Neural cell (in vitro differentiated cells): ENCODE measurements around the gene TMEM220. TPM values are rescaled to one million over a fixed set of nuclear protein-coding genes. Genes with fewer than 3 reads are reported as not detected.

Experiments
- H2AFZ ChIP-seq: fragments of 200-600, 300-800 bp; sonication (generic), shearing (Covaris generic); 2 replicates; pipeline ENCODE4 v1.6.0; 2014; ENCODE audit warnings: low read depth, mild to moderate bottlenecking, antibody characterized with exemption, low read length, moderate library complexity
- H3F3A ChIP-seq: fragments of 200-600 bp; shearing (Covaris generic); 2 replicates; pipeline ENCODE4 v1.6.1; 2016; ENCODE audit warnings: mild to moderate bottlenecking, moderate library complexity, mixed read lengths, antibody characterized with exemption, low read length; ENCODE audit not compliant: insufficient read depth, poor library complexity, severe bottlenecking
- H3K27ac ChIP-seq: fragments of 200-600, 300-800 bp; sonication (generic), shearing (Covaris generic); 2 replicates; pipeline ENCODE4 v1.5.1; 2014; ENCODE audit warnings: mild to moderate bottlenecking, low read length, moderate library complexity
- H3K27me3 ChIP-seq: fragments of 300-800, 200-600 bp; sonication (generic), shearing (Covaris generic); 2 replicates; pipeline ENCODE4 v1.6.0; 2014; ENCODE audit warnings: mild to moderate bottlenecking, low read depth, low read length, moderate library complexity; ENCODE audit not compliant: insufficient read depth
- H3K36me3 ChIP-seq: fragments of 300-800, 200-600 bp; sonication (generic), shearing (Covaris generic); 2 replicates; pipeline ENCODE4 v1.5.1; 2014; ENCODE audit warnings: mild to moderate bottlenecking, antibody characterized with exemption, low read length, moderate library complexity; ENCODE audit not compliant: insufficient read depth
- H3K4me2 ChIP-seq: fragments of 300-800, 200-600 bp; sonication (generic), shearing (Covaris generic); 2 replicates; pipeline ENCODE4 v1.6.0; 2014; ENCODE audit warnings: mild to moderate bottlenecking, low read length
- H3K4me3 ChIP-seq: fragments of 300-800, 200-600 bp; sonication (generic), shearing (Covaris generic); 2 replicates; pipeline ENCODE4 v1.5.1; 2014; ENCODE audit warnings: mild to moderate bottlenecking, low read length, moderate library complexity
- H3K79me2 ChIP-seq: fragments of 200-600 bp; shearing (Covaris generic); replicated peaks from 2 replicates; pipeline ENCODE4 v1.6.0; 2014; ENCODE audit warnings: mild to moderate bottlenecking, low read length, moderate library complexity; ENCODE audit not compliant: insufficient read depth
- H3K9ac ChIP-seq: fragments of 300-800, 200-600 bp; sonication (generic), shearing (Covaris generic); 2 replicates; pipeline ENCODE4 v1.6.1; 2016; ENCODE audit warnings: mild to moderate bottlenecking, low read length, mixed read lengths
- H3K9me2 ChIP-seq: fragments of 200-600 bp; shearing (Covaris generic); 2 replicates; pipeline ENCODE4 v1.6.1; 2016; ENCODE audit warnings: mild to moderate bottlenecking, low read length, mixed read lengths; ENCODE audit not compliant: insufficient read depth
- H3K9me3 ChIP-seq: fragments of 200-600, 300-800 bp; sonication (generic), shearing (Covaris generic); 2 replicates; pipeline ENCODE4 v1.6.1; 2016; ENCODE audit warnings: mild to moderate bottlenecking, mixed run types, low read length, moderate library complexity, mixed read lengths
- H4K20me1 ChIP-seq: fragments of 200-600 bp; shearing (Covaris generic); 2 replicates; pipeline ENCODE4 v1.6.1; 2016; ENCODE audit warnings: mild to moderate bottlenecking, mixed run types; ENCODE audit not compliant: insufficient read depth
- EP300 ChIP-seq: fragments of 450-650 bp; conservative IDR thresholded peaks from 2 replicates; pipeline ENCODE4 v1.6.1; 2014; ENCODE audit warnings: antibody characterized with exemption, mild to moderate bottlenecking, moderate library complexity; ENCODE audit not compliant: poor library complexity, severe bottlenecking
- EZH2 ChIP-seq: fragments of 200-600, 300-800 bp; shearing (Covaris generic), sonication (generic); IDR thresholded peaks from 2 replicates; pipeline ENCODE4 v1.6.1; 2014; ENCODE audit warnings: antibody characterized with exemption, low read length, borderline replicate concordance, mild to moderate bottlenecking; ENCODE audit not compliant: insufficient read depth, poor library complexity, severe bottlenecking
- MXI1 ChIP-seq: fragments of 450-650 bp; conservative IDR thresholded peaks from 2 replicates; pipeline ENCODE4 v1.6.1; 2014; ENCODE audit warnings: antibody characterized with exemption, mild to moderate bottlenecking; ENCODE audit not compliant: poor library complexity, severe bottlenecking
- POLR2AphosphoS5 ChIP-seq: IDR thresholded peaks from 2 replicates; pipeline ENCODE4 v1.6.1; 2012
- RAD21 ChIP-seq: fragments of 450-650 bp; conservative IDR thresholded peaks from 2 replicates; pipeline ENCODE4 v1.6.1; 2014; ENCODE audit warnings: antibody characterized with exemption, mild to moderate bottlenecking, moderate library complexity
- SMC3 ChIP-seq: fragments of 450-650 bp; conservative IDR thresholded peaks from 2 replicates; pipeline ENCODE4 v1.6.1; 2014; ENCODE audit warnings: antibody characterized with exemption, mild to moderate bottlenecking, moderate library complexity; ENCODE audit not compliant: poor library complexity
- TAF1 ChIP-seq: IDR thresholded peaks from 2 replicates; pipeline ENCODE4 v1.6.1; 2012; ENCODE audit warnings: low read depth
- polyA plus RNA-seq: library from polyadenylated mRNA; depleted of rRNA; stranded (reverse); fragments of >200 nt; gene quantifications from 2 replicates; pipeline ENCODE4 v1.2.3, GENCODE V29; 2014
- TF ChIP-seq, protein P1 (sequence below): fragments of 450-650 bp; IDR thresholded peaks from 2 replicates; pipeline ENCODE4 v1.5.1; 2014; ENCODE audit warnings: antibody characterized with exemption, mild to moderate bottlenecking, moderate library complexity; ENCODE audit not compliant: poor library complexity, severe bottlenecking
- TF ChIP-seq, protein P2 (sequence below): IDR thresholded peaks from 2 replicates; pipeline ENCODE4 v1.6.1; 2012; ENCODE audit warnings: borderline replicate concordance

The TMEM220 gene
- polyA plus RNA-seq, 1 donor from 2014 or later = not detected

DNA sequence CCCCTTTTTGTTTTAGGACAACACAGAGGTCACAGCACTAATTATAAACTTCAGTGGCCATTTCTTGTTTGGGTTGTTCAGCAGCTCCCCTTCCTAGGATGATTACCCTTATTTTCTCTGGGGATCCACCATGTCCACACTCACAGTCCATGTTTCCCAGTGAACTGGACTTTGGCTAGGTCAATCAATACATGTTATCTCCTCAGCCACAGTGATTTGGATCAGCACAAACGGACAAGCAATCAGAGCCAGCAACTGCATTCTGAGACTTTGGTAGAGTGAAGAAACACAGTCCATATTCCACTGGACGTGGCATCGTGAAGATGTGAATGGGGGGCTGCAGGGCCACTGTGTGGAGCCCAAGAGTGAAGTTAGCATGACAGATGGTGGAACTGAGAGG is 4.6 kb downstream of the TMEM220 start:
- Histone ChIP-seq H3K27ac (no peak overlapping the region), H3K79me2 (no peaks in the 10 kb centered on the region), H3K9me3 (no peaks in the 10 kb centered on the region), H3K27me3 (peaks cover 10% of the 10 kb centered on the region), H3K9me2 (no peaks in the 10 kb centered on the region), H2AFZ (no peak overlapping the region), H3K36me3 (no peaks in the 10 kb centered on the region), H3K4me2 (no peak overlapping the region), H3K9ac (no peak overlapping the region), H4K20me1 (no peaks in the 10 kb centered on the region), H3K4me3 (no peak overlapping the region), H3F3A (no peaks in the 10 kb centered on the region)
- TF ChIP-seq TAF1 (no peak), POLR2AphosphoS5 (no peak), RAD21 (no peak), SMC3 (no peak), EZH2 (no peak), MXI1 (no peak), EP300 (no peak)
- TF ChIP-seq, protein P1, sequence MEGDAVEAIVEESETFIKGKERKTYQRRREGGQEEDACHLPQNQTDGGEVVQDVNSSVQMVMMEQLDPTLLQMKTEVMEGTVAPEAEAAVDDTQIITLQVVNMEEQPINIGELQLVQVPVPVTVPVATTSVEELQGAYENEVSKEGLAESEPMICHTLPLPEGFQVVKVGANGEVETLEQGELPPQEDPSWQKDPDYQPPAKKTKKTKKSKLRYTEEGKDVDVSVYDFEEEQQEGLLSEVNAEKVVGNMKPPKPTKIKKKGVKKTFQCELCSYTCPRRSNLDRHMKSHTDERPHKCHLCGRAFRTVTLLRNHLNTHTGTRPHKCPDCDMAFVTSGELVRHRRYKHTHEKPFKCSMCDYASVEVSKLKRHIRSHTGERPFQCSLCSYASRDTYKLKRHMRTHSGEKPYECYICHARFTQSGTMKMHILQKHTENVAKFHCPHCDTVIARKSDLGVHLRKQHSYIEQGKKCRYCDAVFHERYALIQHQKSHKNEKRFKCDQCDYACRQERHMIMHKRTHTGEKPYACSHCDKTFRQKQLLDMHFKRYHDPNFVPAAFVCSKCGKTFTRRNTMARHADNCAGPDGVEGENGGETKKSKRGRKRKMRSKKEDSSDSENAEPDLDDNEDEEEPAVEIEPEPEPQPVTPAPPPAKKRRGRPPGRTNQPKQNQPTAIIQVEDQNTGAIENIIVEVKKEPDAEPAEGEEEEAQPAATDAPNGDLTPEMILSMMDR = no peak
- TF ChIP-seq, protein P2, sequence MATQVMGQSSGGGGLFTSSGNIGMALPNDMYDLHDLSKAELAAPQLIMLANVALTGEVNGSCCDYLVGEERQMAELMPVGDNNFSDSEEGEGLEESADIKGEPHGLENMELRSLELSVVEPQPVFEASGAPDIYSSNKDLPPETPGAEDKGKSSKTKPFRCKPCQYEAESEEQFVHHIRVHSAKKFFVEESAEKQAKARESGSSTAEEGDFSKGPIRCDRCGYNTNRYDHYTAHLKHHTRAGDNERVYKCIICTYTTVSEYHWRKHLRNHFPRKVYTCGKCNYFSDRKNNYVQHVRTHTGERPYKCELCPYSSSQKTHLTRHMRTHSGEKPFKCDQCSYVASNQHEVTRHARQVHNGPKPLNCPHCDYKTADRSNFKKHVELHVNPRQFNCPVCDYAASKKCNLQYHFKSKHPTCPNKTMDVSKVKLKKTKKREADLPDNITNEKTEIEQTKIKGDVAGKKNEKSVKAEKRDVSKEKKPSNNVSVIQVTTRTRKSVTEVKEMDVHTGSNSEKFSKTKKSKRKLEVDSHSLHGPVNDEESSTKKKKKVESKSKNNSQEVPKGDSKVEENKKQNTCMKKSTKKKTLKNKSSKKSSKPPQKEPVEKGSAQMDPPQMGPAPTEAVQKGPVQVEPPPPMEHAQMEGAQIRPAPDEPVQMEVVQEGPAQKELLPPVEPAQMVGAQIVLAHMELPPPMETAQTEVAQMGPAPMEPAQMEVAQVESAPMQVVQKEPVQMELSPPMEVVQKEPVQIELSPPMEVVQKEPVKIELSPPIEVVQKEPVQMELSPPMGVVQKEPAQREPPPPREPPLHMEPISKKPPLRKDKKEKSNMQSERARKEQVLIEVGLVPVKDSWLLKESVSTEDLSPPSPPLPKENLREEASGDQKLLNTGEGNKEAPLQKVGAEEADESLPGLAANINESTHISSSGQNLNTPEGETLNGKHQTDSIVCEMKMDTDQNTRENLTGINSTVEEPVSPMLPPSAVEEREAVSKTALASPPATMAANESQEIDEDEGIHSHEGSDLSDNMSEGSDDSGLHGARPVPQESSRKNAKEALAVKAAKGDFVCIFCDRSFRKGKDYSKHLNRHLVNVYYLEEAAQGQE = no peak

DNA sequence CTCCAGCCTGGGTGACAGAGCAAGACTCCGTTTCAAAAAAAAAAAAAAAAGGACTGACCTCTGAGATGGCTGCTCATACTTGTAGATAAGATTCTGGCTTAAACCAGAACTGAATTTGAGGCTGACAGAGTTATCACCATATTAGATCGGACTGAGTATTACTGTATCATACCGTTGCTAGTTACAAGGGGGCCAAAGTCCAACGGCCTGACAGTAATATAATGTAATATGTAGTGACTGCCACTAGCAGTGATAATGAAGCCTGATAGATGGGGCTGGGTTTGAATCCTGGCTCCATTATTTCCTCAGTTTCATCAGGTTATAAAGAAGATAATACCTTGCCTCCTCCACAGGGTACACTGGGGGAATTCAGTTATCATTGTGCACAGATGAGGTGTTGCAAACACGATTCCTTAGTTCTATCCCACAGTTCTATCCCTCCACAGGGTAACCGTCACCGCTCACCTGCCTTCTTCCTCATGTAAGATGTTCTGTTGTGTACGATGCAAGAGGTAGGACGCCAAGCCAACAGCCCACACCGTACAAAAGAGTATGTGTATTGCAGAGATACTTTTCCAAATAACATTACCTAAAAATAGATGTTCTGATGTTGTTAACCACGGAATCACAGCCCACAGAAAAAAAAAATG is 5.2 kb downstream of the TMEM220 start:
- Histone ChIP-seq H3K9ac (no peak overlapping the region), H3K36me3 (no peaks in the 10 kb centered on the region), H2AFZ (no peak overlapping the region), H3K4me2 (no peak overlapping the region), H4K20me1 (no peaks in the 10 kb centered on the region), H3K79me2 (no peaks in the 10 kb centered on the region), H3K9me2 (no peaks in the 10 kb centered on the region), H3F3A (no peaks in the 10 kb centered on the region), H3K27ac (no peak overlapping the region), H3K4me3 (no peak overlapping the region), H3K27me3 (peaks cover 5% of the 10 kb centered on the region), H3K9me3 (no peaks in the 10 kb centered on the region)
- TF ChIP-seq MXI1 (no peak), SMC3 (no peak), EZH2 (no peak), RAD21 (no peak), EP300 (no peak), TAF1 (no peak), POLR2AphosphoS5 (no peak)
- TF ChIP-seq, protein P2 = no peak
- TF ChIP-seq, protein P1 = no peak
